ENCODE data around the gene KRTAP10-7. TPM values are rescaled to one million over a fixed set of nuclear protein-coding genes. Genes with fewer than 3 reads are reported as not detected.

Gene KRTAP10-7
- total RNA-seq, 1 experiment from 2014 or later: not detected

DNA sequence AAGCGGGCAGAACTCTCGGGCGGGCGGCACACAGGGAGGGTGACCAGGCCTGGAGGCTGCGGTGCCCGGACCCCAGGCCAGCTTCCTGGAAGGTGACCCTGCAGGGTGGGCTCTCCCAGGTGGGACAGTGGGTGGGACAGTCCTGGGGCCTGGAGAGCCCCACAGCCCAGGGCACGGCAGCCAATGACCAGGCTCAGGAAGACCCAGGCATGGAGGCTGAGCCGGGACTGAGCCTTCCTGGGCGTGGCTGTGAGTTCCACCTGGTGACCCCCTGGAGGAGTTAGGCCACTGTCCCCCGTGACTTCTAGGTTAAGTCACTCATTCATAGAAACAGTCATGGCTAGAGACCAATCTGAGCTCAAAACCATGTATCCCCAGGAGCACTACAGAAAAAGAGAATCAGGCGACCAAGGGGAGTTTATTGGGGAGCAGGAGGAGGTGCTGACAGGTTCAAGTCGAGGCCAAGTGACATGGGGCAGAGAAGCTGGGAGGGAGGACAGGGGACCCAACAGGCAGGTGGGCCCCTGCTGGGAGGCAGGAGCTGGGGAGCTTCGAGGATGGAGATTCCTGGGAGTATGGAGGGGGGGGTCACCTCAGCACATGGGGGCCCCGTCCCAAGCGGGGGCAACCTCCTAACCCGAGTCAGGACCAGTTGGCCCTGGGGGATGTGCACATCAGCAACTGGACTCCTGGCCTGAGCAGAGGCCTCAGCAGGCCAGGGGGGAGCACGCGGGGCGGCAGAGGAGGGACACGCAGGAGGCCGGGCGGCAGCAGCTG is 21.2 kb upstream of the KRTAP10-7 start:
- Histone ChIP-seq H3K14ac (ENCODE audit: insufficient read depth, low read length) (no peak overlapping the region), H3K79me2 (ENCODE audit: insufficient read depth, low read length) (no peaks in the 10 kb centered on the region), H2AK5ac (ENCODE audit: insufficient read length, low read length) (no peak overlapping the region), H4K20me1 (ENCODE audit: control insufficient read depth, insufficient read depth, insufficient read length) (no peaks in the 10 kb centered on the region), H3K23me2 (ENCODE audit: insufficient read length, low read depth, low read length, poor library complexity, severe bottlenecking) (no peaks in the 10 kb centered on the region), H2BK15ac (ENCODE audit: low read depth, low read length) (no peak overlapping the region), H3K79me1 (ENCODE audit: insufficient read depth, low read depth, low read length, poor library complexity, severe bottlenecking) (no peaks in the 10 kb centered on the region), H3T11ph (ENCODE audit: low read length) (no peak overlapping the region), H3K18ac (ENCODE audit: insufficient read length, low read depth, low read length) (no peak overlapping the region), H4K5ac (ENCODE audit: insufficient read length, low read depth, low read length) (no peak overlapping the region), H3K4me1 (ENCODE audit: insufficient read depth, low read length) (no peaks in the 10 kb centered on the region), H3K4ac (ENCODE audit: low read depth, low read length) (no peak overlapping the region), H2BK120ac (ENCODE audit: low read depth, low read length, poor library complexity, severe bottlenecking) (no peak overlapping the region), H4K8ac (replicated peaks; ENCODE audit: insufficient read length, low read depth, low read length) (no peak overlapping the region), H2BK5ac (ENCODE audit: insufficient read length, low read length) (no peak overlapping the region), H3K9me3 (ENCODE audit: control insufficient read depth, low read depth, low read length) (no peaks in the 10 kb centered on the region), H3K4me2 (ENCODE audit: insufficient read depth, insufficient read length, low read length) (no peak overlapping the region), H3K23ac (ENCODE audit: insufficient read length, low read depth, low read length) (no peak overlapping the region), H3K9ac (ENCODE audit: extremely low read depth, insufficient read length, low read length) (no peak overlapping the region), H3K27me3 (ENCODE audit: insufficient read depth, low read length) (no peaks in the 10 kb centered on the region), H3K56ac (ENCODE audit: insufficient read length, low read depth, low read length) (no peak overlapping the region), H2AFZ (ENCODE audit: low read length) (no peak overlapping the region), H2BK20ac (ENCODE audit: low read depth, low read length, poor library complexity, severe bottlenecking) (no peak overlapping the region), H3K27ac (ENCODE audit: insufficient read length, low read depth, low read length) (no peak overlapping the region), H4K91ac (ENCODE audit: insufficient read length, low read depth, low read length) (no peak overlapping the region), H2BK12ac (ENCODE audit: insufficient read length, low read depth, low read length) (no peak overlapping the region)
- no CpG with 5 or more reads among the region's 22 CpGs for WGBS (ENCODE audit: extremely low coverage, insufficient read length, low lambda C conversion rate)
- TF ChIP-seq, protein P1, sequence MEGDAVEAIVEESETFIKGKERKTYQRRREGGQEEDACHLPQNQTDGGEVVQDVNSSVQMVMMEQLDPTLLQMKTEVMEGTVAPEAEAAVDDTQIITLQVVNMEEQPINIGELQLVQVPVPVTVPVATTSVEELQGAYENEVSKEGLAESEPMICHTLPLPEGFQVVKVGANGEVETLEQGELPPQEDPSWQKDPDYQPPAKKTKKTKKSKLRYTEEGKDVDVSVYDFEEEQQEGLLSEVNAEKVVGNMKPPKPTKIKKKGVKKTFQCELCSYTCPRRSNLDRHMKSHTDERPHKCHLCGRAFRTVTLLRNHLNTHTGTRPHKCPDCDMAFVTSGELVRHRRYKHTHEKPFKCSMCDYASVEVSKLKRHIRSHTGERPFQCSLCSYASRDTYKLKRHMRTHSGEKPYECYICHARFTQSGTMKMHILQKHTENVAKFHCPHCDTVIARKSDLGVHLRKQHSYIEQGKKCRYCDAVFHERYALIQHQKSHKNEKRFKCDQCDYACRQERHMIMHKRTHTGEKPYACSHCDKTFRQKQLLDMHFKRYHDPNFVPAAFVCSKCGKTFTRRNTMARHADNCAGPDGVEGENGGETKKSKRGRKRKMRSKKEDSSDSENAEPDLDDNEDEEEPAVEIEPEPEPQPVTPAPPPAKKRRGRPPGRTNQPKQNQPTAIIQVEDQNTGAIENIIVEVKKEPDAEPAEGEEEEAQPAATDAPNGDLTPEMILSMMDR (conservative IDR thresholded peaks at IDR 0.05): no peak
- Mint-ChIP-seq H3K27ac (no peak overlapping the region), H3K9me3 (peaks cover 18 to 28% of the 10 kb centered on the region in 2 experiments), H3K27me3 (ENCODE audit: low read depth) (peaks cover 18% of the 10 kb centered on the region), H3K36me3 (ENCODE audit: insufficient read depth in 1 of 3, low read depth in 3 of 3) (peaks cover 0 to 28% (median 12%) of the 10 kb centered on the region in 3 experiments; a peak in 5 of 7 replicates), H3K4me3 (no peak overlapping the region), H3K4me1 (peaks cover 16 to 34% of the 10 kb centered on the region in 2 experiments)
- DNase-seq: peak; percentile 22

All from H9 (cell line).